AG10803 (cell line): ENCODE data around the gene TMEM237.
"Not testable (repeated sequence)": the region's sequence is repeated elsewhere in the genome, so short reads cannot be mapped to it uniquely, and the experiment has no call there.

Source experiments
- DNase-seq: peaks from one replicate; pipeline ENCODE4 v3.0.0; 2010; ENCODE audit warnings: low read depth
- H3K4me3 ChIP-seq: 2 replicates; pipeline ENCODE4 v1.5.1; 2011; ENCODE audit warnings: mild to moderate bottlenecking, low read length, control low read depth
- TF ChIP-seq, protein P1 (sequence below): conservative IDR thresholded peaks from 2 replicates; pipeline ENCODE4 v1.5.1; 2011; ENCODE audit warnings: mild to moderate bottlenecking, low read length, control low read depth, inconsistent platforms

TMEM237 gene

GRCh38 chr2:201673546-201673945 lies 30.2 kb upstream of the TMEM237 start:
- H3K4me3 ChIP-seq, result no peak overlapping the region
- DNase-seq, result no peak
- TF ChIP-seq, protein P1, sequence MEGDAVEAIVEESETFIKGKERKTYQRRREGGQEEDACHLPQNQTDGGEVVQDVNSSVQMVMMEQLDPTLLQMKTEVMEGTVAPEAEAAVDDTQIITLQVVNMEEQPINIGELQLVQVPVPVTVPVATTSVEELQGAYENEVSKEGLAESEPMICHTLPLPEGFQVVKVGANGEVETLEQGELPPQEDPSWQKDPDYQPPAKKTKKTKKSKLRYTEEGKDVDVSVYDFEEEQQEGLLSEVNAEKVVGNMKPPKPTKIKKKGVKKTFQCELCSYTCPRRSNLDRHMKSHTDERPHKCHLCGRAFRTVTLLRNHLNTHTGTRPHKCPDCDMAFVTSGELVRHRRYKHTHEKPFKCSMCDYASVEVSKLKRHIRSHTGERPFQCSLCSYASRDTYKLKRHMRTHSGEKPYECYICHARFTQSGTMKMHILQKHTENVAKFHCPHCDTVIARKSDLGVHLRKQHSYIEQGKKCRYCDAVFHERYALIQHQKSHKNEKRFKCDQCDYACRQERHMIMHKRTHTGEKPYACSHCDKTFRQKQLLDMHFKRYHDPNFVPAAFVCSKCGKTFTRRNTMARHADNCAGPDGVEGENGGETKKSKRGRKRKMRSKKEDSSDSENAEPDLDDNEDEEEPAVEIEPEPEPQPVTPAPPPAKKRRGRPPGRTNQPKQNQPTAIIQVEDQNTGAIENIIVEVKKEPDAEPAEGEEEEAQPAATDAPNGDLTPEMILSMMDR, result no peak

GRCh38 chr2:201671205-201671604 lies 27.9 kb upstream of the TMEM237 start:
- H3K4me3 ChIP-seq, DNase-seq: not testable (repeated sequence)

DNA sequence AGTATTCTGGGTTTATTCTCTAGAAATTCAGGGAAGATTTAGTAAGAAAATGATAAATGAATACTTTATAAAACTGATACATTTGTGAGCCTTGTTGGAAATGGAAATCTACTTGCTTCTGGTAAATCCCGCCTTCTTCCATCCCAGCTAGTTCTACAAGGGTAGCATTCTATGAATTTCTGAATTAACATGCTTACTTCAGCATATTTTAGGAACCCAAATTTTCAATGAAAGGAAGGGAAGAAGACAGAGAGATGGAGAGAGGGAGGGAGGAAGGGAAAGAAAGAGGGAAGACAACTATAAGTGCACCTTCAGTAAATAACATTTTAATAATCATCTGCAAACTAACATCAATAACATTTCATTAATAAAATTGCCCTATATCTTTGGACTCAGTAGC lies 26.6 kb upstream of the TMEM237 start:
- TF ChIP-seq, protein P1, result no peak
- H3K4me3 ChIP-seq, result no peak overlapping the region
- no peak for DNase-seq

DNA sequence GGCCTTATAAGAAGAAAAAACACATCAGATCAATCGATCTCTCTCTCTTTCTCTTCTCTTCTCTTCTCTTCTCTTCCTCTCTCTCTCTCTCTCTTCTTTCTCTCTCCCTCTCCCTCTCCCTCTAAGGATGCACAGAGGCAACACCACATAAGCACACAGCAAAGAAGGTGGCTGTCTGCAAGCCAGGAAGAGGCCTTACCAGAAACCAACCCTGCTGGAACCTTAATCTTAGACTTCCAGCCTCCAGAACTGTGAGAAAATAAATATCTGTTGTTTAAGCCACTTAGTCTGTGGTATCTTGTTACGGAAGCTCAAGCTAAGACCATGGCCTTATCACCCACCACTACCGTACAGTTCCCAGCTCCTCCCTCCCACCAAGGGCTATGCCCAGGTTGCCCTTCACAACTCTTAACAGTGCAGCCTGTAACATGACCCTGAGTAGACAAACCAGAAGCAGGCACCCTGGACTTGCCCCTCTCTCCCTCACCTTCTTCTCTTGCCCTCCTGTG lies 25.2 kb upstream of the TMEM237 start:
- TF ChIP-seq, protein P1, result no peak
- no peak overlapping the region for H3K4me3 ChIP-seq
- DNase-seq, result no peak

- TF ChIP-seq, protein P1, result no peak
- no peak overlapping the region for H3K4me3 ChIP-seq
- no peak for DNase-seq
Measured at GRCh38 chr2:201664334-201664733, 21.0 kb upstream of the TMEM237 start.

- H3K4me3 ChIP-seq, result no peak overlapping the region
- TF ChIP-seq, protein P1, result no peak
- DNase-seq, result no peak
Measured at GRCh38 chr2:201661366-201661765, 18.1 kb upstream of the TMEM237 start.

DNA sequence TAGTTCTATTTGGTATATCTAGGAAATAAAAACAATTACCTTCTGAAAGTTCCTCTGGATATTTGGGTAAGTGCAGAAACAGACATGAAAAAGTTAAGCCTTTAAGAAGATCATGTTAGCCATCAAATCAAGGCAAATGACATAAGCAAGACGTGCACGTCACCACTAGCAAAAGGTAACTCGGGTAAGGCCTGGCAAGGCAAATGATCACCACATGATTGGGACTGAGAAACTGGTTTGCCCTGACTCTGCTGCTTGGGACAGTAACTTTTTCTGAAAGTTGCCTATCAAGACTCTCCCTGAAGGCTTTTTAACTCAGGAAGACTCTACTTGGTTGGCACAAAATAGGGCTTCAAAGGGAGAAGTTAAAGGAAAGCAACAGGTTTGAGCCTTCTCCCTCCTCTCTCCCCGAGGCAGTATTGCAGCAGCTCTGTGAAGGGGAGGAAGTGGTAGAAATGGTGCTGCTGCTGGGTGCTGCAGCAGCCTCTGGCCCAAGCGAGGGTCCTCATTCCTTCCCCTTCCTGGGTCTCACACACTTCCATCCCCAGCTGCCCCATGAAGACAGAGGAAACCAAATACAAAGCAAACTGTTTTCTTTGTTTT lies 17.1 kb upstream of the TMEM237 start:
- no peak overlapping the region for H3K4me3 ChIP-seq
- no peak for DNase-seq
- TF ChIP-seq, protein P1, result no peak
